Measurements from ENCODE around the gene TBC1D3I.

DNA sequence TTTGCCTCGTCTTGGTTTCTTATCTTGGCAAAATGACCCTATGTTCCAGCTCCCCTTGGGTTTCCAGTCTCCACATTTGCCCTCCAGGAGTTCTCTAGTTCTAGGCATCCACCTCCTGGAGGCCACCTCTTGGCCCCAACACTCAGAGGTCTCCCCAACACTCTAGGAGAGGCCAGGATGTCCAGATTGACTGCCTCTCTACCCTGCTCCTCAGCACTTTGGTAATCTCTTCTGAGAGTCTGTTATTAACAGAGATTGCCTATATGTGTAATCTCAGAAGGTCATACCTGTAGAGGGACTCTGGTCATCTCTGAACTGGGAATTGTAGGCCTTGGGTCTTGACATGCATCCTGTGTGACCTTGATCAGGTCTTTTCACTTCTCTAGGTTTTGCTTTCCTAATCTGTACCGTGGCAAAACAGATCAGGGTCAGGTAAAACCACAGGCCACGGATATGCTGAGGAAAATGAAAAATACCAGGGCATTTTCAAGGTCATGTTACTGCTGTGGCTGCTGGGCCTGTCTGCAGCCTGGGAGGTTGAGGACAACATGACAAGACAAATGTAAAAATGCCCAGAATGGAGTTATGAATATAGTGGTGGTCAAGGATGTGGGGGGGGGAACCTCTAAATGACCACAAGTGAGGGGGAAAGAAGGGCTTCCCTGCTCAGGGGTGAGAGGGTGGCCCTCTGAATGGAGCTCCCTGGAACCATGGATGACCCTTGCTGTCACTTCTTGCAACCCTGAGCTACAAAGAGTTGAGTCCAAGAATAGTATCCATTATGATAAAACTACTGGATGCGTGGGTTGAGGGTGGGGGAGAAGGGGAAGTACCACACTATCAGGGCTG is 58.5 kb downstream of the TBC1D3I start:
- TF ChIP-seq, protein P1, sequence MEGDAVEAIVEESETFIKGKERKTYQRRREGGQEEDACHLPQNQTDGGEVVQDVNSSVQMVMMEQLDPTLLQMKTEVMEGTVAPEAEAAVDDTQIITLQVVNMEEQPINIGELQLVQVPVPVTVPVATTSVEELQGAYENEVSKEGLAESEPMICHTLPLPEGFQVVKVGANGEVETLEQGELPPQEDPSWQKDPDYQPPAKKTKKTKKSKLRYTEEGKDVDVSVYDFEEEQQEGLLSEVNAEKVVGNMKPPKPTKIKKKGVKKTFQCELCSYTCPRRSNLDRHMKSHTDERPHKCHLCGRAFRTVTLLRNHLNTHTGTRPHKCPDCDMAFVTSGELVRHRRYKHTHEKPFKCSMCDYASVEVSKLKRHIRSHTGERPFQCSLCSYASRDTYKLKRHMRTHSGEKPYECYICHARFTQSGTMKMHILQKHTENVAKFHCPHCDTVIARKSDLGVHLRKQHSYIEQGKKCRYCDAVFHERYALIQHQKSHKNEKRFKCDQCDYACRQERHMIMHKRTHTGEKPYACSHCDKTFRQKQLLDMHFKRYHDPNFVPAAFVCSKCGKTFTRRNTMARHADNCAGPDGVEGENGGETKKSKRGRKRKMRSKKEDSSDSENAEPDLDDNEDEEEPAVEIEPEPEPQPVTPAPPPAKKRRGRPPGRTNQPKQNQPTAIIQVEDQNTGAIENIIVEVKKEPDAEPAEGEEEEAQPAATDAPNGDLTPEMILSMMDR (IDR thresholded peaks at IDR 0.05): no peak
- no peak for TF ChIP-seq POLR2A (IDR thresholded peaks at IDR 0.05)
